Natural killer cell (primary cell): ENCODE data around the gene PALLD. TPM values are rescaled to one million over a fixed set of nuclear protein-coding genes. Genes with fewer than 3 reads are reported as not detected.

Experiments used
- ATAC-seq, 3 donors: fragments of 150-1000 bp in 2 of 3; fragments of 200-7000 bp in 1 of 3; cut with Tn5 transposase; 1 replicate in 1 of 3; 2 replicates in 2 of 3; pipeline ENCODE4 v1.10.0; 2021; ENCODE audit warnings: mild to moderate bottlenecking in 2 of 3, moderate library complexity in 2 of 3
- DNase-seq, 2 donors: peaks; one replicate each; pipeline versions ENCODE4 v3.0.0 to v3.0.0-alpha.2; 2013 to 2021; ENCODE audit warnings: mixed read lengths in 1 of 2
- H3K27ac ChIP-seq: one replicate; pipeline ENCODE4 v1.5.1; 2013; ENCODE audit warnings: mild to moderate bottlenecking, low read length
- H3K27me3 ChIP-seq: one replicate; pipeline ENCODE4 v1.6.1; 2013; ENCODE audit warnings: low read length; ENCODE audit not compliant: control insufficient read depth, insufficient read depth
- H3K36me3 ChIP-seq: one replicate; pipeline ENCODE4 v1.6.1; 2013; ENCODE audit warnings: low read length; ENCODE audit not compliant: control insufficient read depth, insufficient read depth
- H3K4me1 ChIP-seq: one replicate; pipeline ENCODE4 v1.6.1; 2013; ENCODE audit warnings: low read length; ENCODE audit not compliant: control insufficient read depth, insufficient read depth
- H3K4me3 ChIP-seq: one replicate; pipeline ENCODE4 v1.5.1; 2013; ENCODE audit warnings: low read length
- H3K9me3 ChIP-seq: one replicate; pipeline ENCODE4 v1.6.1; 2013; ENCODE audit warnings: low read length; ENCODE audit not compliant: control insufficient read depth, insufficient read depth
- H3K27ac Mint-ChIP-seq, 2 donors: one replicate each; pipeline ENCODE4 v1.8.0; 2022; ENCODE audit warnings: mild to moderate bottlenecking in 2 of 2, mixed read lengths in 2 of 2, moderate library complexity in 1 of 2
- H3K27me3 Mint-ChIP-seq, 2 donors: one replicate each; pipeline ENCODE4 v1.8.0; 2022; ENCODE audit warnings: low read depth in 2 of 2, mixed read lengths in 2 of 2
- H3K36me3 Mint-ChIP-seq: one replicate; pipeline ENCODE4 v1.8.0; 2022; ENCODE audit warnings: mixed read lengths
- H3K4me1 Mint-ChIP-seq, 2 donors: one replicate each; pipeline ENCODE4 v1.8.0; 2022; ENCODE audit warnings: mixed read lengths in 2 of 2
- H3K4me3 Mint-ChIP-seq: one replicate; pipeline ENCODE4 v1.8.0; 2022; ENCODE audit warnings: mild to moderate bottlenecking, moderate library complexity, mixed read lengths
- H3K9me3 Mint-ChIP-seq, 2 donors: one replicate each; pipeline ENCODE4 v1.8.0; 2022; ENCODE audit warnings: mixed read lengths in 2 of 2
- WGBS: methylation state at CpG from one replicate; pipeline ENCODE4 v1.1.7; 2013; ENCODE audit warnings: missing lambda C conversion rate; ENCODE audit not compliant: insufficient coverage; 5-methylcytosine and 5-hydroxymethylcytosine counted together
- intact Hi-C: fragments of 100-400 bp; cut with micrococcal nuclease; formaldehyde crosslinking; loops from one replicate; pipeline ENCODE4 v1.14.2; 2022
- total RNA-seq, 4 donors: library from RNA; stranded (reverse); fragments of 120-200 nt in 1 of 4; gene quantifications; one replicate each; pipeline versions ENCODE4 v1.2.3 to v1.2.4, GENCODE V29; 2013 to 2022
- TF ChIP-seq, protein P1 (sequence below): fragments of 200-600 bp; IDR thresholded peaks from one replicate; pipeline ENCODE4 v1.8.0; 2022; ENCODE audit warnings: antibody characterized with exemption

PALLD gene
- total RNA-seq, 3 donors from 2014 or later (not counting 1 experiment from before 2014, with no cell fraction given) = 15.1 to 25.4 (median 22.8) TPM

DNA sequence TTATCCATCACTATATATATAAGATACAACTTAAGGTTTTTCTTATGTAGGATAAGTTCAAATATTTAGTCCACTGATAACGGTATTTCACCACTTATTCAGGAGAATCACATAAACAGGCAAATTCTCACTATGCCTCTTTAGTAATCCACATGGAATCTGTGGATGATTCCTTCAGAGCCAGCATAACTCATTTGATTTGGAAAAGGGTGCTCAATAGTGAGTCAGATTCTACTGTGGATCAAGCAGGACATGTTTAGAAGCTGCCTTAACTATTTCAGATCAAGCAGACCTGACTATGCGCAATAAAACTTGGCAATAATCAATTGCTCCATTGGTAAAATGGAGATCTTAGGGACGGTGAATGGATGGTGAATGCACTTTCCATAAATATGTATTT is 329.1 kb downstream of the PALLD start:
- H3K9me3 Mint-ChIP-seq = no peaks in the 10 kb centered on the region

GRCh38 chr4:168826620-168827019 is 329.8 kb downstream of the PALLD start:
- ATAC-seq = no peak
- H3K9me3 ChIP-seq = no peaks in the 10 kb centered on the region
- Mint-ChIP-seq H3K27ac (no peak overlapping the region), H3K27me3 (peaks cover 24 to 36% of the 10 kb centered on the region in 2 donors), H3K4me3 (no peak overlapping the region), H3K4me1 (peaks cover 4 to 9% of the 10 kb centered on the region in 2 donors), H3K36me3 (no peaks in the 10 kb centered on the region), H3K9me3 (no peaks in the 10 kb centered on the region)
- H3K4me1 ChIP-seq = peaks cover 3% of the 10 kb centered on the region
- TF ChIP-seq, protein P1, sequence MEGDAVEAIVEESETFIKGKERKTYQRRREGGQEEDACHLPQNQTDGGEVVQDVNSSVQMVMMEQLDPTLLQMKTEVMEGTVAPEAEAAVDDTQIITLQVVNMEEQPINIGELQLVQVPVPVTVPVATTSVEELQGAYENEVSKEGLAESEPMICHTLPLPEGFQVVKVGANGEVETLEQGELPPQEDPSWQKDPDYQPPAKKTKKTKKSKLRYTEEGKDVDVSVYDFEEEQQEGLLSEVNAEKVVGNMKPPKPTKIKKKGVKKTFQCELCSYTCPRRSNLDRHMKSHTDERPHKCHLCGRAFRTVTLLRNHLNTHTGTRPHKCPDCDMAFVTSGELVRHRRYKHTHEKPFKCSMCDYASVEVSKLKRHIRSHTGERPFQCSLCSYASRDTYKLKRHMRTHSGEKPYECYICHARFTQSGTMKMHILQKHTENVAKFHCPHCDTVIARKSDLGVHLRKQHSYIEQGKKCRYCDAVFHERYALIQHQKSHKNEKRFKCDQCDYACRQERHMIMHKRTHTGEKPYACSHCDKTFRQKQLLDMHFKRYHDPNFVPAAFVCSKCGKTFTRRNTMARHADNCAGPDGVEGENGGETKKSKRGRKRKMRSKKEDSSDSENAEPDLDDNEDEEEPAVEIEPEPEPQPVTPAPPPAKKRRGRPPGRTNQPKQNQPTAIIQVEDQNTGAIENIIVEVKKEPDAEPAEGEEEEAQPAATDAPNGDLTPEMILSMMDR = no peak
- no peak for DNase-seq
- no peak overlapping the region for H3K27ac ChIP-seq
- intact Hi-C loops = no loop called here
- no peak overlapping the region for H3K4me3 ChIP-seq
- whole genome bisulfite sequencing = 97% methylated on average over 3 of the region's 3 CpGs
- H3K27me3 ChIP-seq = peaks cover 7% of the 10 kb centered on the region
- no peaks in the 10 kb centered on the region for H3K36me3 ChIP-seq

More for the DNA sequence above, 329.1 kb downstream of the PALLD start:
- H3K4me1 Mint-ChIP-seq = peaks cover 0 to 2% of the 10 kb centered on the region in 2 donors
- peaks cover 18 to 30% of the 10 kb centered on the region in 2 donors for H3K27me3 Mint-ChIP-seq
- H3K27me3 ChIP-seq = peaks cover 2% of the 10 kb centered on the region
- H3K27ac Mint-ChIP-seq = no peak overlapping the region
- intact Hi-C loops = no loop called here
- ATAC-seq (no peak), DNase-seq (no peak)
- H3K36me3 Mint-ChIP-seq = no peaks in the 10 kb centered on the region
- H3K4me3 Mint-ChIP-seq = no peak overlapping the region
- TF ChIP-seq, protein P1 = no peak
- no peaks in the 10 kb centered on the region for H3K4me1 ChIP-seq
- no peaks in the 10 kb centered on the region for H3K9me3 ChIP-seq
- WGBS = 100% methylated on average over 1 of the region's 3 CpGs
- no peaks in the 10 kb centered on the region for H3K36me3 ChIP-seq
- H3K4me3 ChIP-seq = no peak overlapping the region
- no peak overlapping the region for H3K27ac ChIP-seq

- Histone ChIP-seq H3K27ac (no peak overlapping the region), H3K4me3 (no peak overlapping the region), H3K36me3 (no peaks in the 10 kb centered on the region), H3K9me3 (no peaks in the 10 kb centered on the region), H3K4me1 (peaks cover 20% of the 10 kb centered on the region), H3K27me3 (peaks cover 24% of the 10 kb centered on the region)
- TF ChIP-seq, protein P1 = no peak
- no peaks in the 10 kb centered on the region for H3K9me3 Mint-ChIP-seq
- intact Hi-C loops = loop anchor here (1.0 to 10.0 kb wide), 3 partner anchors 14 to 184 kb away; partner anchors contain the start of gene CBR4
- no peaks in the 10 kb centered on the region for H3K36me3 Mint-ChIP-seq
- peaks cover 6 to 27% of the 10 kb centered on the region in 2 donors for H3K4me1 Mint-ChIP-seq
- DNase-seq (no peak), ATAC-seq (no peak)
- WGBS = 67% methylated on average over 6 of the region's 6 CpGs
- peaks cover 46 to 62% of the 10 kb centered on the region in 2 donors for H3K27me3 Mint-ChIP-seq
- H3K4me3 Mint-ChIP-seq = peak overlapping the region; percentile 84
- H3K27ac Mint-ChIP-seq = peak overlapping the region in 1 of 2 donors; percentile 86
These were observed 334.1 kb downstream of the PALLD start for GRCh38 chr4:168830777-168831512.
